ENCODE measurements around the gene PIPOX.

DNA sequence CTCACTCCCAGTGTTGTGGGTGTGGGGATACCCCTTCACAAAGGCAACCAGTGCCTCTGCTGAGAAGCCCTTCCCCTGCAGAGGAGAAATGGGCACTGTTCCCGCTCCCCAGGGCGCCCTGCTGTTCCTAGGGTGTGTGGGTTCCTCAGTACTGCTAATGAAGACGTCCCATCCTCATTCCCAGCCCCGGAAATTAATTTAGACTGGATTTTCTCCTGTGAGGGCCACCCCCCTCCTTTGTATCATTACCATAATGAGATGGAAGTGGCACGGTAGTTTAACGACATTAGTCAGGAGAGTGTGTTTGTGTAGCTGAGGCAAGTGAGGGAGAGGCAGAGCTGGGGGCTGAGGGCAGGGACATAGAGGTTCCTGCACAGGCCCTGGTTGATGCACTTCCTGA is 53.2 kb downstream of the PIPOX start:
- TF ChIP-seq, protein P1, sequence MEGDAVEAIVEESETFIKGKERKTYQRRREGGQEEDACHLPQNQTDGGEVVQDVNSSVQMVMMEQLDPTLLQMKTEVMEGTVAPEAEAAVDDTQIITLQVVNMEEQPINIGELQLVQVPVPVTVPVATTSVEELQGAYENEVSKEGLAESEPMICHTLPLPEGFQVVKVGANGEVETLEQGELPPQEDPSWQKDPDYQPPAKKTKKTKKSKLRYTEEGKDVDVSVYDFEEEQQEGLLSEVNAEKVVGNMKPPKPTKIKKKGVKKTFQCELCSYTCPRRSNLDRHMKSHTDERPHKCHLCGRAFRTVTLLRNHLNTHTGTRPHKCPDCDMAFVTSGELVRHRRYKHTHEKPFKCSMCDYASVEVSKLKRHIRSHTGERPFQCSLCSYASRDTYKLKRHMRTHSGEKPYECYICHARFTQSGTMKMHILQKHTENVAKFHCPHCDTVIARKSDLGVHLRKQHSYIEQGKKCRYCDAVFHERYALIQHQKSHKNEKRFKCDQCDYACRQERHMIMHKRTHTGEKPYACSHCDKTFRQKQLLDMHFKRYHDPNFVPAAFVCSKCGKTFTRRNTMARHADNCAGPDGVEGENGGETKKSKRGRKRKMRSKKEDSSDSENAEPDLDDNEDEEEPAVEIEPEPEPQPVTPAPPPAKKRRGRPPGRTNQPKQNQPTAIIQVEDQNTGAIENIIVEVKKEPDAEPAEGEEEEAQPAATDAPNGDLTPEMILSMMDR (IDR thresholded peaks at IDR 0.05; ENCODE audit: poor library complexity, severe bottlenecking): no peak
- no peak for TF ChIP-seq POLR2AphosphoS5 (IDR thresholded peaks at IDR 0.05)
- TF ChIP-seq TAF1 (IDR thresholded peaks at IDR 0.05; ENCODE audit: low read depth): no peak
- TF ChIP-seq EZH2 (IDR thresholded peaks at IDR 0.05; ENCODE audit: borderline replicate concordance, insufficient read depth, low read length, poor library complexity, severe bottlenecking): no peak
- no peak for TF ChIP-seq REST (IDR thresholded peaks at IDR 0.05; ENCODE audit: borderline replicate concordance)
- no peak for TF ChIP-seq MXI1 (conservative IDR thresholded peaks at IDR 0.05; ENCODE audit: poor library complexity, severe bottlenecking)

All from neural cell (in vitro differentiated cells).